ENCODE data around the gene TRMT10C.
A peak's percentile ranks its signal among the peaks of the same experiment; 100 is the strongest.
"Not testable (repeated sequence)": the region's sequence is repeated elsewhere in the genome, so short reads cannot be mapped to it uniquely, and the experiment has no call there.

TRMT10C gene

DNA sequence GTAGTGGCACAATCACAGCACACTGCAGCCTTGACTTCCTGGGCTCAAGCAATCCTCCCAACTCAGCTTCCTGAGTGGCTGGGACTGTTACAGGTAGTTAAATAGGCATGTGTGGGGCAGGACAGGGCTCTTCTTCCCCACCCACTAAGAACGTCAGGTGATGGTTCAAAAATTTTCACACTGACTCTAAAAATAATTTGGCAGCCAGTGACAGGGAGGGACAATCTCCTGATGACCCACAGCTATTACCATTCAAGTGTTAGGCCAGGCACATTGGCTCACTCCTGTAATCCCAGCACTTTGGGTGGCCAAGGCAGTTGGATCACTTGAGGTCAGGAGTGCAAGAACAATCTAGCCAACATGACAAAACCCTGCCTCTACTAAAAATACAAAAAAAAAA lies 12.2 kb upstream of the TRMT10C start:
- no peak for DNase-seq

DNA sequence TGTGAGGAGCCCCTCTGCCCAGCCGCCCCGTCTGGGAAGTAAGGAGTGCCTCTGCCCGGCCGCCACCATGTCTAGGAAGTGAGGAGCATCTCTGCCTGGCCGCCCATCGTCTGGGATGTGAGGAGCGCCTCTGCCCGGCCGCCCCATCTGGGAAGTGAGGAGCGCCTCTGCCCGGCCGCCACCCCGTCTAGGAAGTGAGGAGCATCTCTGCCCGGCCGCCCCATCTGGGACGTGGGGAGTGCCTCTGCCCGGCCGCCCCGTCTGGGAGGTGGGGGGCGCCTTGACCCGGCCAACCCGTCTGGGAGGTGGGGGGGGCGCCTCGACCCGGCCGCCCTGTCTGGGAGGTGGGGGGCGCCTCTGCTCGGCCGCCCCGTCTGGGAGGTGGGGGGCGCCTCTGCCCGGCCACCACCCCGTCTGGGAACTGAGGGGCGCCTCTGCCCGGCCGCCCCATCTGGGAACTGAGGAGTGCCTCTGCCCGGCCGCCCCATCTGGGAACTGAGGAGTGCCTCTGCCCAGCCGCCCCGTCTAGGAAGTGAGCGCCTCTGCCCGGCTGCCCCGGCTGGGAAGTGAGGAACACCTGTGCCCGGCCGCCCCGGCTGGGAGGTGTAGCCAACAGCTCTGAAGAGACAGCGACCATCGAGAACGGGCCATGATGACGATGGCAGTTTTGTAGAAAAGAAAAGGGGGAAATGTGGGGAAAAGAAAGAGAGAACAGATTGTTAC lies 10.1 kb upstream of the TRMT10C start:
- DNase-seq, result not testable (repeated sequence)

DNA sequence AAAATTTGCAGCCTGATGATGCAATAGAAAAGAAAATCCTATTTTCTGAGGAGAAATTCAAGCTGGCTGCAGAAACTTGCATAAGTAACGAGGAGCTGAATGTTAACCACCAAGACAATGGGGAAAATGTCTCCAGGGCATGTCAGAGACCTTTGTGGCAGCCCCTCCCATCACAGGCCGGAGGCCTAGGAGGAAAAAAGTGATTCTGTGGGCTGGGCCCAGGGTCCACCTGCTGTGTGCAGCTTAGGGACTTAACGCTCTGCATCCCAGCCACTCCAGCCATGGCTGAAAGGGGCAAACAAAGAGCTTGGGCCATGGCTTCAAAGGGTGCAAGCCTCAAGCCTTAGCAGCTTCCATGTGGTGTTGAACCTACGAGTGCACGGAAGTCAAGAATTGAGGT lies 8.3 kb upstream of the TRMT10C start:
- not testable (repeated sequence) for DNase-seq

DNA sequence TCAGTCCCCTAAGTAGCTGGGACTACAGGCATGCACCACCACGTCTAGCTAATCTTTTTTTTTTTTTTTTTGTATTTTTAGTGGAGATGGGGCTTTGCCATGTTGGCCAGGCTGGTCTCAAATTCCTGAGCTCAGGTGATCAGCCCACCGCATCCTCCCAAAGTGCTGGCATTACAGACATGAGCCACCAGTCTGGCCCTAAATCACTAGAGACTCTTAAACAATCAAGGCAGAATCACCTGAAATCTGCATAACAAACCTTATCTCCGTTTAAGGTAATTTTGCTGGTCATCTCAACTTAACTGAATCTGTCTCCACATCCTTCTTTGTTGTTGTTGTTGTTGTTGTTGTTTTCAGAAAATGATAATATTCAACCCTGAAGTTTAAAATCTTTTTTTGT lies 5.6 kb upstream of the TRMT10C start:
- no peak for DNase-seq

DNA sequence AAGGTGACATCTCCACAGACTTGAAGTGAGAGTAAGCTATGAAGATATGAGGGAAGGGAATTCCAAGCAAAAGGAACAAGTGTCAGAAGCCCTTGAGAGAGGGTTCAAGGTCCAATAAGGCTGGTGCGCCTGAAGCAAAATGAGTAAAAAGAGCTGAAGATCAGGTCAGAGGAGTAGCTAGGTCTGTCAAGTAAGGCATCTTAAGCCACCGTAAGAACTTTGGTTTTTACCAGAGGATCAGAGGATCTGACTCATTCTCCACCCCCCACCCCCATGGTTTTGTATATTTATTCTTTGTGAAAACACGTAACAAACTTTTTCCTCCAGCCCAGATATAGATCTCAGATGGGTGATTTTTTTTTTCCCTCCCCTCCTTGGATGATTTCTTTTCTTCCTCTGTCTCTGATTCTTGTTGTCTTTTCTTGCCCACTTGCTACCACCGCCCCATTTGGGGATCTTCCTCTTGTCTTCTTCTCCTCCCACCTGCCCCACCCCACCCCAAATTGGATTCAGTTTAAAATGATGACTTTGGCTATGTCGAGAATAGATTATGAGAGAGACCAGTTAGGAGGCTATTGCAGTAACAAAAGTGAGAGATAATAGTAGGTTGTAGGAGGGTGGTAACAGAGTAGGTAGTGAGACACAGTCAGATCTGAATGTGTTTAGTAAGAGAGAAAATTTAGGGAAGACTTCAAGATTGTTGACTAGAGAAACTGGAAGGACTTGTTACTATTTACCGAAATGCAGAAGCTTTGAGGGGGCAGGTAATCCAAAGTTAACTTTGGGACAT lies 6.1 kb downstream of the TRMT10C start:
- DNase-seq, result no peak

DNA sequence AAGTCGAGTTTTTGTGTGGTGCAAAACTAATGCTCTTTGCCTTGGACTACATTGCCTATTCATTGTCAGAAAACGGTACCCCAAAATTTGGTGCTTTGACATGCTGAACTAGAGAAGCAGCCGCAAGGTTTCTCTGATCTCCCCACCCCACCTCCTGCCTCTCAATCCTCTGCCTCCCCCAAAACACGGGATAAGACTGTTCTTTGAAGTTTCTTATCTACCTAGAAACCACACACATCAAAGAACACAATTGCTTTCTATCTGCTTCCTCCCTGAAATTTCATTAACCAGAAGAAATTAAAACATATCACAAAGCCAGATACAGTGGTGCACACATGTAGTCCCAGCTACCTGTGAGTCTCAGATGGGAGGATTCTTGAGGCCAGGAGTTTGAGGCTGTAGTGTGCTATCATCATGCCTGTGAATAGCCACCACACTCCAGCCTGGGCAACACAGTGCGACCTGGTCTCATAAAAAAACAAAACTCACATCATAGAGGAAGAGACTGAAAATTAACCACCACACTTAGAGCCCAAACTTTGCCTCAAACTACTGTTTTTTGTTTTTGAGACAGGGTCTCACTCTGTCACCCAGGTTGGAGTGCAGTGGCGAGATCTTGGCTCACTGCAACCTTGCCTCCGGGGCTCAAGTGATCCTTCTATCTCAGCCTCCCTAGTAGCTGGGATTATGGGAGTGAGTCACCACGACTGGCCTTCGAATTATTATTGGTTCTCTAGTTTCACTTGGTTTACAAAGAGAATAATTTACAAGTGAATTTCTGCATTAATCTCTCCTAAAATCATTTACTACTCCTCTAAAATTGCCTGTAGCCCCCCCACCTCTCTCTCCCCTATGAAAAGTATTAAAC lies 9.6 kb downstream of the TRMT10C start:
- DNase-seq, result no peak

DNA sequence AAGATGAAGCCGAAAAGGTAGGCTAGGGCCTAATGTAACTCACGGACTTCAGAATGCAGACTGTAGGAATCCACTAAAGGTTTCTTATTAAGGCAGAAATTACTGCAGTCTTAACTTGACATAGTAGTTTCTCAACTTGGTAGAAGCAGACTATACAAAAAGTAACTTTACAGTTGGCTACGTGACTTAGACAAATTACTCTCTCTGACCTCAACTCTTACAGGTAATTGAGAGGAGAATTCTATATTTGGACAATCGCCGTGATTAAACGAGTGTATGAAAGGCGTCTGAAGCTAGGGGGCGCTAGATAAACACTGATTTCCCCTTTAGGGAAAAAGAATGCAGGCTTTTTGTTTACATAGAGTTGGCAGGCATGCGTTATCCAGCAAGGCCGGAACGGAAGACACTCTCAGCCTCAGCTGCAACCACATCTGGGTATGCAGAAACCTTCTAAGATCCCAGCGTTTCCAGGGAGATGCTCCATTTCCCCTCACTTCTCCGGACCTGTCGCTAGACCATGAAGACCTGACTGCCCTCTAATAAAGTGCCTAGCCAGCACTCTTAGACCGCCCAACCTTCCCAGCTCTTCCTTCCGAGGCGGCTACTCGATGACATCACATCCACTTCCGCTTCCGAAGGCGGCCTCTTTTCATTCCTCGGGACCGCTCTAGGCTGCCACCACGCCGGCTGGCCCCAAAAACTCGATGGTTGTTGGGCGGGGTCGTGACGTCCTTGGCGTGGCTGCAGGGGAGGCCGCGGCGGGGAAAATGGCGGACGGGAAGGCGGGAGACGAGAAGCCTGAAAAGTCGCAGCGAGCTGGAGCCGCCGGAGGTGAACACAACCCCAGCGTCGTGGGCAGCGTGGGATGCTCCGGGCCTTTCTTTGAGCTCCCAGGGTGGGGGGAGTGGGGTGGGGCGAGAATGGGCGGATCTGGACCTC lies 12.1 kb downstream of the TRMT10C start, which contains the start of gene PCNP:
PCNP (plus strand) TSS at position 732 of the 939 bp plus-strand sequence; CDS start at position 768, 36 bp downstream.
- peak; percentile 97 to 99 (median 99) for DNase-seq

DNA sequence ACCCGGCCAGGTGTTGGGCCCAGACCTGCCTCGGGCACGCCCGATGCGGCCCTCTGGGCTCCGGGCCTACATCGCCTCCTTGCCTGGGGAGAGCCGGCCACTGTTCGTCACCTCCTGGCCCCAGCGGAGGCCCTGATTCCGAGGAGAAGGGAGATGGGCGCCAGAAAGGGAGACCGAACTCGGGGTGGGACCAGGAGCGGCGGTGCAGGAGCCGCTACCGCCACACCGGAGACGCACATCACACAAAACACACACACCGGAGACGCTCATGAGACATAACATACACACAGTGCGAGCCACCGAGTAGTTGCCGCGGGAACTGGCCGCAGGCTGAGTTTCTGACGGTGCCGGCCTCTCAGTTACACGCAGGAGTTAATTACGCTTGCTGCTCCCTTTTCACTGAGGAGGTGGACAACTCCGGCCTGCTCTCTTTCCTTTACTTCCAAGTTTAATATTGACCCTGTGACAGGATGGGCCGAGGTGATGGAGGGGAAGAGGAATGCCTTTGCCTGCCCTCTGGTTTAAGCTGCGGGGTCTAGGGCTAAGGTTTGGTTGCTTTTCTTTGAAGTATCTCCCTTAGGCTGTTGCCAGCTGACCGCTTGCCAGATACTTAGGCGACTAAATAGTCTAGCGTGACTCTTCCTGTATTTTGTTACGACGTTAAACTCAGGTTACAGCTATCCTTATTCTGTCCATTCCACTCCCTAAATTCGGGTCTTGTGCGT lies 12.9 kb downstream of the TRMT10C start:
- DNase-seq, result peak; percentile 18 to 94 (median 89)

DNA sequence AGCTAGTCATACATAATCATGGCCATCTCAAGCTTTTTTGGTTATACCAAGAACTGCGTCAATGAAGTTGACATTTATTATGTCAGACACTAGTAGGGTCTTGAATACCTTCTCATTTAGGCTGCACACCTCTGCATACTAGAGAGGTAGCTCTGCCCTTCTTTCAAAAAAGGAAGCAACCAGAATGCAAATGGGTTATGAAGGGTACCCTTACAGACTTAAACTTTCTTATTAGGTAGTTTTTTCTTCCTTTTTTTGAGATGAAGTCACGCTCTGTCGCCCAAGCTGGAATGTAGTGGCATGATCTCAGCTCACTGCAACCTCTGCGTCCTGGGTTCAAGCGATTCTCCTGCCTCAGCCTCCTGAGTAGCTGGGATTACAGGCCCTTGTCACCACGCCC lies 15.6 kb downstream of the TRMT10C start:
- no peak for DNase-seq

DNA sequence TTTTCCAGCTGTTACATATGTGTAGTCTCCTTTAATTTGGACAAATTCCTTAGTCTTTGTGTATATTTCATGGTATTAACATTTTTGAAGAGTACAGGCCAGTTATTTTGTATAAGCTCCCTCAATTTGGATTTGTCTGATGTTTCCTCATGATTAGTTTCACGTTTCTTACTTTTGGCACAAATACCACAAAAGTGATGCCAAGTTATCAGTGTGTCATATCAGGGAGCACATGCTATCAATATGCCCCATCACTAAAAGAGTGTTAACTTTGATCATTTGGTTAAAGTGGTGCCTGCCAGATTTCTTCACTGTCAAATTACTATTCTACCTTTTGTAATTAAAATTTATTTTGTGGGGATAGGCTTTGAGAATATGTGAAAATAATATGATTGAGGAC lies 26.9 kb downstream of the TRMT10C start:
- no peak for DNase-seq

DNA sequence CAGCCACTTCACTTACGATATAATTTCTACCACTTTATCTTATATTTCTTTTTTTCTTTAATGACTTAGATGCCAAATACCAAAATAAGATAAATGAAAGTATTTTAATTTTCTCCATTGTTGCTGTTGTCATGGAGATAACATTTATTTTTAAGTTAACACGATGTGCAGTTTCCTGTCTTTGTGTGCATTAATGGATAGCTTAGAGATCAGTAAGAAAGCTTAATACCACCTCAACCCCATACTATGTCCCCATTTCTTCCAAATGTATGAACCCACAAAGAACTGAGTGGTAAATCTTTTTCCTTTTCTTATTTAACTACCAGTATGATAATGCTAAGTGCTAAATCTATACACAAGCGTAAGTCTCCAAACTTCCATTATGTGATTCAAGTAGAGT lies 29.4 kb downstream of the TRMT10C start:
- no peak for DNase-seq

DNA sequence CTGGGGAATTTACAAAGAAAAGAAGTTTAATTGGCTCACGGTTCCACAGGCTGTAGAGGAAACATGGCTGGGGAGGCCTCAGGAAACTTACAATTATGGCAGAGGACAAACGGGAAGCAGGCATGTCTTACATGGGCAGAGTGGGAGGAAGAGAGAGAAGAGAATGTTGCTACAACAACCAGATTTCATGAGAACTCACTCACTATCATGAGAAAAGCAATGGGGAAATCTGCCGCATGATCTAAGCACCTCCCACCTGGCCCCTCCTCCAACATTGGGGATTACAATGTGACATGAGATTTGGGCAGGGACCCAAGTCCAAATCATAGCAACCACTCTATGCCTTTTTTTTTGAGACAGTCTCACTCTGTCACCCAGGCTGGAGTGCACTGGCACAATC lies 41.1 kb downstream of the TRMT10C start:
- DNase-seq, result no peak

DNA sequence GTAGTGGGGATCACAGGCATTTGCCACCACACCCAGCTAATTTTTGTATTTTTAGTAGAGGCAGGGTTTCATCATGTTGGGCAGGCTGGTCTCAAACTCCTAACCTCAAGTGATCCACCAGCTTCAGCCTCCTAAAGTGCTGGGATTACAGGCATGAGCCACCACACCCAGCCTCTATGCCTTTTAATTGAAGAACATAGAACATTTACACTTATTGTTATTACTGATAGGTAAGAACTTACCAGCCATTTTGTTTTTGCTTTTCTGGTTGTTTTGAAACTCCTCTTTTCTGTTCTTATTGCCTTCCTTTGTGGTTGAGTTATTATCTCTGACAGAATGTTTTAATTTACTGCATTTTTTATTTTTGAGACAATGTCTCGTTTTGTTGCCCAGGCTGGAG lies 41.5 kb downstream of the TRMT10C start:
- no peak for DNase-seq

DNA sequence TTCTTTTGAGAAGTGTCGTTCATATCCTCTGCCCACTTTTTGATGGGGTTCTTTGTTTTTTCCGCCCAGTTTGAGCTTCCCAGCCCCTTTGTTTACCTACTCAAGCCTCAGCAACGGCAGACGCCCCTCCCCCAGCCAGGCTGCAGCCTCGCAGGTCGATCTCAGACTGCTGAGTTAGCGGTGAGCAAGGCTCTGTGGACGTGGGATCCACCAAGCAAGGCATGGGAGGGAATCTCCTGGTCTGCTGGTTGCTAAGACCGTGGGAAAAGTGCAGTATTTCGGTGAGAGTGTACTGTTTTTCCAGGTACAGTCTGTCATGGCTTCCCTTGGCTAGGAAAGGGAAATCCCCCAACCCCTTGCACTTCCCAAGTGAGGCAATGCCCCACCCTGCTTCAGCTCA lies 43.7 kb downstream of the TRMT10C start:
- not testable (repeated sequence) for DNase-seq

DNA sequence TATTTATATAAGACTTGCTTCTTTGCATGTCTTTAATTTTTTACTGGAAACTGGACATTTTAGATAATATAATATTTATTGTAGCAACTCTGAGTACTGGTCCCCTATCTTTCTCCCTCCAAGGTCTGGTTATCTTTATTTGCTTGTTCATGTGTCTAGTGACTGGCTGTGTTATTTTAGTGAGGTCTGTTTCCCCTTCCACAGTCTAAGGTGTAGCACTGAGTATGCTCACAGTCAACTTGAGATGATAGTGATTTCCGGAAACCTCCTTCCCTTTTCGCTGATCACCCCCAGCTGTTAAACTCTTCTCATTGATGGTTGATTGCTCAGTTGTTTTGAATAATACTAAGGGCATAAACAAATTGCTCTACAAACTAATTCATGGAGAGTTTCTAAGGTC lies 49.4 kb downstream of the TRMT10C start:
- DNase-seq, result no peak

DNA sequence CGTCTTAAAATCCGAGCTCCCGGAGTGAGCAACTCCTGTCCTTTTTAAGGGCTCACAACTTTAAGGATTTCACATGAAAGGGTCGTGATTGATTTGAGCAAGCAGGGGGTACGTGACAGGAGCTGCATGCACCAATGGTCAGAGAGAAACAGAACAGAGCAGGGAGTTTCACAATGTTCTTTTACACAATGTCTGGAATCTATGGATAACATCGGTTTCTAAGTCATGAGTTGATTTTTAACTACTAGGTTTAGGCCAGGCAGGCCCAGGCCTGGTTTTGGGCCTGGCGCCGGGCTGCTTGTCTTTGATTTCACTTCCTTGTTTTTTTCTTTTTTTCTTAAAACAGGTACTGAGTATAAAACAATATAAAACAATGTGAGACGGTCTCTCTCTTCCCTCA lies 51.3 kb downstream of the TRMT10C start:
- DNase-seq, result not testable (repeated sequence)

DNA sequence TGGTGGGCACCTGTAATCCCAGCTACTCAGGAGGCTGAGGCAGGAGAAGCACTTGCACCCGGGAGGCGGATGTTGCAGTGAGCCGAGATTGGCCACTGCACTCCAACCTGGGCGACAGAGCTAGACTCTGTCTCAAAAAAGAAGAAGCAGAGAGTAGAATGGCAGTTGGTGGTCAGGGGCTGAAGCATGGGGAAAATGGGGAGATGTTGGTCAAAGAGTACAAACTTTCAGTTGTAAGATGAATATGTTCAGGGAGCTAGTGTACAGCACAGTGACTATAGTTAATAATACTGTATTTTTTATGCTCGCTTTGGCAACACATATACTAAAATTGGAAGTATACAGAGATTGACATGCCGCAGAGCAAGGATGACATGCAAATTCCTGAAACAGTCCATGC lies 53.9 kb downstream of the TRMT10C start:
- no peak for DNase-seq
